SU-DHL-6 (cell line): ENCODE measurements around the gene TJP2.

Source experiments
- H2AFZ ChIP-seq: fragments of 200-600 bp; sonication (generic); 2 replicates; pipeline ENCODE4 v1.6.1; 2014; ENCODE audit warnings: low read depth, mild to moderate bottlenecking, moderate library complexity, mixed read lengths, antibody characterized with exemption, low read length; ENCODE audit not compliant: severe bottlenecking
- H3F3A ChIP-seq: fragments of 200-600 bp; shearing (Covaris generic); 2 replicates; pipeline ENCODE4 v1.6.0; 2016; ENCODE audit warnings: antibody characterized with exemption, mild to moderate bottlenecking; ENCODE audit not compliant: insufficient read depth
- H3K27ac ChIP-seq: fragments of 200-600 bp; sonication (generic); 2 replicates; pipeline ENCODE4 v1.5.1; 2016; ENCODE audit warnings: low read depth, mild to moderate bottlenecking, low read length, moderate library complexity, mixed read lengths
- H3K27me3 ChIP-seq: fragments of 200-600 bp; sonication (generic), shearing (Covaris generic); 2 replicates; pipeline ENCODE4 v1.6.0; 2014; ENCODE audit warnings: mild to moderate bottlenecking, low read length
- H3K36me3 ChIP-seq: fragments of 200-600 bp; sonication (generic); 2 replicates; pipeline ENCODE4 v1.6.1; 2014; ENCODE audit warnings: mild to moderate bottlenecking, low read length, mixed read lengths
- H3K4me2 ChIP-seq: fragments of 300-600, 200-600 bp; shearing (Covaris generic), sonication (generic); 2 replicates; pipeline ENCODE4 v1.6.0; 2014; ENCODE audit warnings: low read length, low read depth, mild to moderate bottlenecking; ENCODE audit not compliant: poor library complexity, severe bottlenecking
- H3K4me3 ChIP-seq: fragments of 200-600 bp; sonication (generic); 2 replicates; pipeline ENCODE4 v1.5.1; 2014; ENCODE audit warnings: antibody characterized with exemption, low read length, mild to moderate bottlenecking, mixed read lengths; ENCODE audit not compliant: insufficient read depth, poor library complexity, severe bottlenecking
- H3K79me2 ChIP-seq: fragments of 200-600 bp; sonication (generic); 2 replicates; pipeline ENCODE4 v1.6.1; 2014; ENCODE audit warnings: mild to moderate bottlenecking, low read length, moderate library complexity; ENCODE audit not compliant: insufficient read depth
- H3K9ac ChIP-seq: fragments of 200-600 bp; sonication (generic); 2 replicates; pipeline ENCODE4 v1.7.0; 2014; ENCODE audit warnings: mild to moderate bottlenecking, low read length
- H3K9me2 ChIP-seq: fragments of 200-600 bp; sonication (generic); replicated peaks from 2 replicates; pipeline ENCODE4 v1.6.1; 2014; ENCODE audit warnings: low read length; ENCODE audit not compliant: insufficient read depth
- H3K9me3 ChIP-seq: fragments of 200-600 bp; sonication (generic); 2 replicates; pipeline ENCODE4 v1.6.1; 2014; ENCODE audit warnings: low read length, mixed read lengths; ENCODE audit not compliant: insufficient read depth
- H4K20me1 ChIP-seq: fragments of 200-600 bp; sonication (generic); 2 replicates; pipeline ENCODE4 v1.6.1; 2014; ENCODE audit warnings: low read depth, mild to moderate bottlenecking, antibody characterized with exemption, low read length, moderate library complexity, mixed read lengths
- EZH2phosphoT487 ChIP-seq: fragments of 200-600 bp; sonication (generic), shearing (Covaris generic); conservative IDR thresholded peaks from 2 replicates; pipeline ENCODE4 v1.6.1; 2018; ENCODE audit warnings: mild to moderate bottlenecking, antibody characterized with exemption, low read length, moderate library complexity, mixed read lengths
- TF ChIP-seq, protein P1 (sequence below): fragments of 200-600 bp; sonication (generic); IDR thresholded peaks from one replicate; pipeline ENCODE4 v1.5.1; 2017; ENCODE audit warnings: antibody characterized with exemption, mild to moderate bottlenecking, low read length, moderate library complexity; ENCODE audit not compliant: insufficient read depth, poor library complexity, severe bottlenecking

The TJP2 gene

GRCh38 chr9:69236188-69236587, 62.1 kb downstream of the TJP2 start:
- no peak overlapping the region for H3K9ac ChIP-seq
- H3K27me3 ChIP-seq = no peaks in the 10 kb centered on the region
- H3K79me2 ChIP-seq = no peaks in the 10 kb centered on the region
- H2AFZ ChIP-seq = no peak overlapping the region
- H4K20me1 ChIP-seq = no peaks in the 10 kb centered on the region
- H3K4me3 ChIP-seq = no peak overlapping the region
- no peak overlapping the region for H3K27ac ChIP-seq
- no peaks in the 10 kb centered on the region for H3F3A ChIP-seq
- H3K9me3 ChIP-seq = no peaks in the 10 kb centered on the region
- no peaks in the 10 kb centered on the region for H3K36me3 ChIP-seq
- no peak overlapping the region for H3K4me2 ChIP-seq
- no peaks in the 10 kb centered on the region for H3K9me2 ChIP-seq
- TF ChIP-seq EZH2phosphoT487 = no peak
- TF ChIP-seq, protein P1, sequence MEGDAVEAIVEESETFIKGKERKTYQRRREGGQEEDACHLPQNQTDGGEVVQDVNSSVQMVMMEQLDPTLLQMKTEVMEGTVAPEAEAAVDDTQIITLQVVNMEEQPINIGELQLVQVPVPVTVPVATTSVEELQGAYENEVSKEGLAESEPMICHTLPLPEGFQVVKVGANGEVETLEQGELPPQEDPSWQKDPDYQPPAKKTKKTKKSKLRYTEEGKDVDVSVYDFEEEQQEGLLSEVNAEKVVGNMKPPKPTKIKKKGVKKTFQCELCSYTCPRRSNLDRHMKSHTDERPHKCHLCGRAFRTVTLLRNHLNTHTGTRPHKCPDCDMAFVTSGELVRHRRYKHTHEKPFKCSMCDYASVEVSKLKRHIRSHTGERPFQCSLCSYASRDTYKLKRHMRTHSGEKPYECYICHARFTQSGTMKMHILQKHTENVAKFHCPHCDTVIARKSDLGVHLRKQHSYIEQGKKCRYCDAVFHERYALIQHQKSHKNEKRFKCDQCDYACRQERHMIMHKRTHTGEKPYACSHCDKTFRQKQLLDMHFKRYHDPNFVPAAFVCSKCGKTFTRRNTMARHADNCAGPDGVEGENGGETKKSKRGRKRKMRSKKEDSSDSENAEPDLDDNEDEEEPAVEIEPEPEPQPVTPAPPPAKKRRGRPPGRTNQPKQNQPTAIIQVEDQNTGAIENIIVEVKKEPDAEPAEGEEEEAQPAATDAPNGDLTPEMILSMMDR = no peak

- H3K79me2 ChIP-seq = no peaks in the 10 kb centered on the region
- no peak overlapping the region for H3K4me2 ChIP-seq
- H4K20me1 ChIP-seq = no peaks in the 10 kb centered on the region
- H3K27me3 ChIP-seq = no peaks in the 10 kb centered on the region
- no peak overlapping the region for H2AFZ ChIP-seq
- no peak overlapping the region for H3K9ac ChIP-seq
- H3K9me2 ChIP-seq = no peaks in the 10 kb centered on the region
- H3F3A ChIP-seq = no peaks in the 10 kb centered on the region
- H3K27ac ChIP-seq = no peak overlapping the region
- H3K9me3 ChIP-seq = no peaks in the 10 kb centered on the region
- H3K36me3 ChIP-seq = no peaks in the 10 kb centered on the region
- no peak for TF ChIP-seq EZH2phosphoT487
- TF ChIP-seq, protein P1 = no peak
- H3K4me3 ChIP-seq = no peak overlapping the region
Measured at GRCh38 chr9:69237702-69238295, 63.7 kb downstream of the TJP2 start.

GRCh38 chr9:69243116-69243515, 69.0 kb downstream of the TJP2 start:
- no peak for TF ChIP-seq EZH2phosphoT487
- TF ChIP-seq, protein P1 = no peak
- Histone ChIP-seq H2AFZ (no peak overlapping the region), H3K9me3 (no peaks in the 10 kb centered on the region), H3K79me2 (no peaks in the 10 kb centered on the region), H3K9ac (no peak overlapping the region), H4K20me1 (no peaks in the 10 kb centered on the region), H3K27me3 (no peaks in the 10 kb centered on the region), H3K9me2 (no peaks in the 10 kb centered on the region), H3K4me2 (no peak overlapping the region), H3K4me3 (no peak overlapping the region), H3K27ac (no peak overlapping the region), H3K36me3 (no peaks in the 10 kb centered on the region), H3F3A (no peaks in the 10 kb centered on the region)
